Measurements from ENCODE around the gene ATP5MC2. TPM values are rescaled to one million over a fixed set of nuclear protein-coding genes. Genes with fewer than 3 reads are reported as not detected.

The ATP5MC2 gene
- total RNA-seq, 1 experiment from 2014 or later, result 322 TPM

GRCh38 chr12:53645165-53645564 is 30.7 kb downstream of the ATP5MC2 start:
- no peak for TF ChIP-seq EZH2 (IDR thresholded peaks at IDR 0.05; ENCODE audit: low read length, unreplicated experiment)
- no peak for TF ChIP-seq CTCF (conservative IDR thresholded peaks at IDR 0.05; ENCODE audit: low read depth, low read length)
- TF ChIP-seq EZH2phosphoT487 (IDR thresholded peaks at IDR 0.05; ENCODE audit: borderline replicate concordance, low read length), result no peak
- H3K4me1 ChIP-seq (ENCODE audit: insufficient read depth, low read length), result no peaks in the 10 kb centered on the region
- 0 out of 2 replicates have a peak, but pooled peaks cover 3% of the 10 kb centered on the region for H3K9me2 ChIP-seq (replicated peaks; ENCODE audit: low read length)
- DNase-seq (no peak), ATAC-seq (no peak)
- POLR2A ChIA-PET (ENCODE audit: unreplicated experiment), result no interaction called here
- no peak overlapping the region for H3K9ac ChIP-seq (ENCODE audit: low read length)
- H2AFZ ChIP-seq (ENCODE audit: low read length), result no peak overlapping the region
- CTCF ChIA-PET, result no interaction called here
- no peak overlapping the region for H3K27ac ChIP-seq (ENCODE audit: low read length)
- no peaks in the 10 kb centered on the region for H3F3A ChIP-seq (ENCODE audit: low read length, unreplicated experiment)
- intact Hi-C loops (cut with micrococcal nuclease), result no loop called here
- H3K9me3 ChIP-seq (ENCODE audit: low read length), result no peaks in the 10 kb centered on the region
- H3K27me3 ChIP-seq (ENCODE audit: low read length), result no peaks in the 10 kb centered on the region
- no peaks in the 10 kb centered on the region for H4K20me1 ChIP-seq (ENCODE audit: low read length)
- no TSS peak for BruUV-seq (replicated peaks)
- no peaks in the 10 kb centered on the region for H3K79me2 ChIP-seq (ENCODE audit: low read length)
- no peaks in the 10 kb centered on the region for H3K36me3 ChIP-seq (ENCODE audit: low read depth, low read length)
- H3K4me2 ChIP-seq (ENCODE audit: low read length), result no peak overlapping the region
- H3K4me3 ChIP-seq (ENCODE audit: low read length), result no peak overlapping the region

- no peaks in the 10 kb centered on the region for H3K4me1 ChIP-seq (ENCODE audit: insufficient read depth, low read length)
- H3F3A ChIP-seq (ENCODE audit: low read length, unreplicated experiment), result no peaks in the 10 kb centered on the region
- DNase-seq (no peak), ATAC-seq (no peak)
- no peaks in the 10 kb centered on the region for H3K9me3 ChIP-seq (ENCODE audit: low read length)
- H3K27me3 ChIP-seq (ENCODE audit: low read length), result no peaks in the 10 kb centered on the region
- H3K4me3 ChIP-seq (ENCODE audit: low read length), result no peak overlapping the region
- TF ChIP-seq EZH2phosphoT487 (IDR thresholded peaks at IDR 0.05; ENCODE audit: borderline replicate concordance, low read length), result no peak
- TF ChIP-seq CTCF (conservative IDR thresholded peaks at IDR 0.05; ENCODE audit: low read depth, low read length), result no peak
- TF ChIP-seq EZH2 (IDR thresholded peaks at IDR 0.05; ENCODE audit: low read length, unreplicated experiment), result no peak
- ChIA-PET POLR2A (ENCODE audit: unreplicated experiment) (no interaction called here), CTCF (no interaction called here)
- BruUV-seq (replicated peaks), result no TSS peak
- intact Hi-C loops (cut with micrococcal nuclease), result no loop called here
- H4K20me1 ChIP-seq (ENCODE audit: low read length), result no peaks in the 10 kb centered on the region
- H2AFZ ChIP-seq (ENCODE audit: low read length), result no peak overlapping the region
- no peaks in the 10 kb centered on the region for H3K36me3 ChIP-seq (ENCODE audit: low read depth, low read length)
- no peak overlapping the region for H3K9ac ChIP-seq (ENCODE audit: low read length)
- H3K79me2 ChIP-seq (ENCODE audit: low read length), result no peaks in the 10 kb centered on the region
- 0 out of 2 replicates have a peak, but pooled peaks cover 3% of the 10 kb centered on the region for H3K9me2 ChIP-seq (replicated peaks; ENCODE audit: low read length)
- H3K27ac ChIP-seq (ENCODE audit: low read length), result no peak overlapping the region
- H3K4me2 ChIP-seq (ENCODE audit: low read length), result no peak overlapping the region
Measured at GRCh38 chr12:53644133-53644532, 31.8 kb downstream of the ATP5MC2 start.

- no peak overlapping the region for H3K27ac ChIP-seq (ENCODE audit: low read length)
- intact Hi-C loops (cut with micrococcal nuclease), result no loop called here
- ATAC-seq, result no peak
- ChIA-PET CTCF (no interaction called here), POLR2A (ENCODE audit: unreplicated experiment) (no interaction called here)
- no peaks in the 10 kb centered on the region for H3K36me3 ChIP-seq (ENCODE audit: low read depth, low read length)
- no peak overlapping the region for H3K4me2 ChIP-seq (ENCODE audit: low read length)
- H3K4me3 ChIP-seq (ENCODE audit: low read length), result no peak overlapping the region
- no TSS peak for BruUV-seq (replicated peaks)
- no peaks in the 10 kb centered on the region for H3K79me2 ChIP-seq (ENCODE audit: low read length)
- no peaks in the 10 kb centered on the region for H3K4me1 ChIP-seq (ENCODE audit: insufficient read depth, low read length)
- no peaks in the 10 kb centered on the region for H4K20me1 ChIP-seq (ENCODE audit: low read length)
- no peak overlapping the region for H2AFZ ChIP-seq (ENCODE audit: low read length)
- TF ChIP-seq CTCF (conservative IDR thresholded peaks at IDR 0.05; ENCODE audit: low read depth, low read length), result no peak
- no peak for TF ChIP-seq EZH2phosphoT487 (IDR thresholded peaks at IDR 0.05; ENCODE audit: borderline replicate concordance, low read length)
- no peak for TF ChIP-seq EZH2 (IDR thresholded peaks at IDR 0.05; ENCODE audit: low read length, unreplicated experiment)
- no peak for DNase-seq
- 0 out of 2 replicates have a peak, but pooled peaks cover 3% of the 10 kb centered on the region for H3K9me2 ChIP-seq (replicated peaks; ENCODE audit: low read length)
- H3K9ac ChIP-seq (ENCODE audit: low read length), result no peak overlapping the region
- no peaks in the 10 kb centered on the region for H3F3A ChIP-seq (ENCODE audit: low read length, unreplicated experiment)
- H3K9me3 ChIP-seq (ENCODE audit: low read length), result no peaks in the 10 kb centered on the region
- no peaks in the 10 kb centered on the region for H3K27me3 ChIP-seq (ENCODE audit: low read length)
Measured at GRCh38 chr12:53643232-53643979, 32.5 kb downstream of the ATP5MC2 start.
